ENCODE measurements around the gene SP110.

The SP110 gene

DNA sequence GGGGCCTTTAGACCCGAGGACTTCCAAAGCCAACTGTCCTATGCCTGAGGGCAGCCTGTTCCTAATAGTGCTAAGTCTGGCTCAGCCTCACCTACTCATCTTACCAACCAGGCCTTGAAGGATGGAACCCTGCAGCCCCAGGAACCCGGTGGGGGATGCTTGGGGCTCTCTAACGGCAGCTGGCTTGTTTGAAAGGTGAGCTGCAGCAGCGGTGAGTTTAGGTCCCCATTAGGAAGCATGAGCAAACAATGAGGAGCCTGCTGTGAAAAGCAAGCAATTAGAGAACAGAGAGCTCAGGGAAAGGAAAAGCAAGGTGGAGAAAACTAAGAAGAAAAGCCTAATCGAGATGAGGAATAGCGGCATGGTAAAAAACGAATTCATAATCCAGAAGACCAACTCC, 39.9 kb downstream of the SP110 start:
- peaks cover 35% of the 10 kb centered on the region for H3K36me3 ChIP-seq (replicated peaks; ENCODE audit: low read depth, low read length)
- TF ChIP-seq, protein P1, sequence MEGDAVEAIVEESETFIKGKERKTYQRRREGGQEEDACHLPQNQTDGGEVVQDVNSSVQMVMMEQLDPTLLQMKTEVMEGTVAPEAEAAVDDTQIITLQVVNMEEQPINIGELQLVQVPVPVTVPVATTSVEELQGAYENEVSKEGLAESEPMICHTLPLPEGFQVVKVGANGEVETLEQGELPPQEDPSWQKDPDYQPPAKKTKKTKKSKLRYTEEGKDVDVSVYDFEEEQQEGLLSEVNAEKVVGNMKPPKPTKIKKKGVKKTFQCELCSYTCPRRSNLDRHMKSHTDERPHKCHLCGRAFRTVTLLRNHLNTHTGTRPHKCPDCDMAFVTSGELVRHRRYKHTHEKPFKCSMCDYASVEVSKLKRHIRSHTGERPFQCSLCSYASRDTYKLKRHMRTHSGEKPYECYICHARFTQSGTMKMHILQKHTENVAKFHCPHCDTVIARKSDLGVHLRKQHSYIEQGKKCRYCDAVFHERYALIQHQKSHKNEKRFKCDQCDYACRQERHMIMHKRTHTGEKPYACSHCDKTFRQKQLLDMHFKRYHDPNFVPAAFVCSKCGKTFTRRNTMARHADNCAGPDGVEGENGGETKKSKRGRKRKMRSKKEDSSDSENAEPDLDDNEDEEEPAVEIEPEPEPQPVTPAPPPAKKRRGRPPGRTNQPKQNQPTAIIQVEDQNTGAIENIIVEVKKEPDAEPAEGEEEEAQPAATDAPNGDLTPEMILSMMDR (IDR thresholded peaks at IDR 0.05; ENCODE audit: low read depth, low read length), result no peak
- TF ChIP-seq EZH2phosphoT487 (IDR thresholded peaks at IDR 0.05; ENCODE audit: low read depth), result no peak
- no peaks in the 10 kb centered on the region for H3K79me2 ChIP-seq (ENCODE audit: low read length)
- H2AFZ ChIP-seq (ENCODE audit: low read depth, low read length), result no peak overlapping the region
- H3K4me1 ChIP-seq (ENCODE audit: low read length), result no peaks in the 10 kb centered on the region
- no peak overlapping the region for H3K27ac ChIP-seq (ENCODE audit: low read length)
- no peak overlapping the region for H3K4me3 ChIP-seq (ENCODE audit: low read length)
- H3K4me2 ChIP-seq (ENCODE audit: low read length), result no peak overlapping the region
- no peak overlapping the region for H3K9ac ChIP-seq (ENCODE audit: low read length)
- H3K9me3 ChIP-seq (ENCODE audit: insufficient read depth, low read length), result no peaks in the 10 kb centered on the region
- no peaks in the 10 kb centered on the region for H3K27me3 ChIP-seq (ENCODE audit: low read depth, low read length)
- no peaks in the 10 kb centered on the region for H4K20me1 ChIP-seq (ENCODE audit: insufficient read depth, low read length)

DNA sequence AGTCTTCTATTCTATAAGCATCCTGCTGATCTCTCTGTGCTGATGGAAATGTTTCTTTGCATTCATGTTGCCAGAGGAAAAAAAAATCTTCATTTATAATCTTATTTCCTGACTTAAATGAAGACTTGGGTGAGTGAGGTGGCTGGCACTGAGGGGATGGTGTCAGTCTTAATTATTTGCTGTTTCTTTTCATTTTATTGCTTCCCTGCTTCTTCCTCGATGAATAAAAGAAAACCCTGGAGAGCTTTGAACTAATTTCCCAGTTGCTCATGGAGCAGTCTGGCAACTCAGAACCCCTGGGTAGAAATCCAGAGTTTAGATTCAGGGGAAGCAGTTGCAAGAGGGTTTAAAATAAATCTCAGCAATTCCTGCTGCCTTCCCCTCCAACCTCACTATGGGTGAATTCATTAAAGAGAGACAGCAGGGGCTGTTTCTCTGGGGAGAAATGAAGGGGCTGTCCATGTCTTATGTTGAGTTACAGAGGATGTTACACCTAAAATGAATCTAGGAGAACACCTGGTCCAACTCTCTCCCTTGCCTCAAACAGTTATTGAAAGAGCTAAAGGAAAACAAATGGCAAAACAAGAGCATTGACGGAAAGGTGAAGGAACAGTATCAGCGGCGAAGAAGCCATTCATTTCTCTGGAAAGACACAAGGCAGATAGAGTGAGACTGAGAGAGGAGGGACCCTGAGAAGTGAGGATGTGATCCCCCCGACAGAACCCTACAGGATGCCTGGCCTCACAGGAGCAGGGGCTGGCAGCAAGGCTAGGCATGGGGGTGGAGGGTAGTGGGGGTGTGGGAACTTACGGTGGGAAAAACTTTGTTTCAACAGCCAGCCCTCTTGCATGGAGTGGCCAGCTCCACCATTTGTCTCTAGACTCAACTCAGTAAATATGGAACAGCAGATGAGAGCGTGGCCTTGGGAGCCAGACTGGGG, 41.0 kb downstream of the SP110 start:
- H3K4me1 ChIP-seq (ENCODE audit: low read length), result no peaks in the 10 kb centered on the region
- no peaks in the 10 kb centered on the region for H4K20me1 ChIP-seq (ENCODE audit: insufficient read depth, low read length)
- H3K27me3 ChIP-seq (ENCODE audit: low read depth, low read length), result no peaks in the 10 kb centered on the region
- peaks cover 35% of the 10 kb centered on the region for H3K36me3 ChIP-seq (replicated peaks; ENCODE audit: low read depth, low read length)
- no peak overlapping the region for H2AFZ ChIP-seq (ENCODE audit: low read depth, low read length)
- no peak overlapping the region for H3K4me2 ChIP-seq (ENCODE audit: low read length)
- no peak overlapping the region for H3K4me3 ChIP-seq (ENCODE audit: low read length)
- H3K79me2 ChIP-seq (ENCODE audit: low read length), result no peaks in the 10 kb centered on the region
- H3K27ac ChIP-seq (ENCODE audit: low read length), result no peak overlapping the region
- H3K9ac ChIP-seq (ENCODE audit: low read length), result no peak overlapping the region
- TF ChIP-seq, protein P1 (IDR thresholded peaks at IDR 0.05; ENCODE audit: low read depth, low read length), result no peak
- TF ChIP-seq EZH2phosphoT487 (IDR thresholded peaks at IDR 0.05; ENCODE audit: low read depth), result no peak
- H3K9me3 ChIP-seq (ENCODE audit: insufficient read depth, low read length), result no peaks in the 10 kb centered on the region

DNA sequence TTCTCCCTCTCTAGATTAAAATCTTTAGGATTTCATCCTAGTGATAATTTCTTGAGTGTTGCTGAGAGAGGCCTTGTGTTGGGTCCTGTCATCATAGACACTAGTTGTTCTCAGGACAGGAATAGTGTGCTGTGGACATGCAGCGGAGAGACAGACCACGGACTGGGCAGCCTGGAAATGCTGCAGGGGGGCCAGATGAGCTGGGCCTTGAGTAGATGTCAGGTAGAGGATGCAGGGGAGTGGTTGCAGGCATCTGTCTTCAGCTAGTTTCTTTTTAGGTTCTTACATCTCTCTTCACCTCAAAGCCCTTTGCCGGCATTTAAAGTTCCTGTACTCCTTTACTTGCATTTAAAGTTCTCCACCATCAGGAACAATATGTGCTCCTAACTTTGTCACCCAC, 42.8 kb downstream of the SP110 start:
- H3K4me1 ChIP-seq (ENCODE audit: low read length), result no peaks in the 10 kb centered on the region
- H3K36me3 ChIP-seq (replicated peaks; ENCODE audit: low read depth, low read length), result peaks cover 23% of the 10 kb centered on the region
- no peak overlapping the region for H3K4me2 ChIP-seq (ENCODE audit: low read length)
- H3K4me3 ChIP-seq (ENCODE audit: low read length), result no peak overlapping the region
- H3K79me2 ChIP-seq (ENCODE audit: low read length), result no peaks in the 10 kb centered on the region
- H3K9ac ChIP-seq (ENCODE audit: low read length), result no peak overlapping the region
- no peaks in the 10 kb centered on the region for H4K20me1 ChIP-seq (ENCODE audit: insufficient read depth, low read length)
- no peak for TF ChIP-seq EZH2phosphoT487 (IDR thresholded peaks at IDR 0.05; ENCODE audit: low read depth)
- TF ChIP-seq, protein P1 (IDR thresholded peaks at IDR 0.05; ENCODE audit: low read depth, low read length), result no peak
- no peak overlapping the region for H3K27ac ChIP-seq (ENCODE audit: low read length)
- H3K9me3 ChIP-seq (ENCODE audit: insufficient read depth, low read length), result no peaks in the 10 kb centered on the region
- H2AFZ ChIP-seq (ENCODE audit: low read depth, low read length), result no peak overlapping the region
- no peaks in the 10 kb centered on the region for H3K27me3 ChIP-seq (ENCODE audit: low read depth, low read length)

DNA sequence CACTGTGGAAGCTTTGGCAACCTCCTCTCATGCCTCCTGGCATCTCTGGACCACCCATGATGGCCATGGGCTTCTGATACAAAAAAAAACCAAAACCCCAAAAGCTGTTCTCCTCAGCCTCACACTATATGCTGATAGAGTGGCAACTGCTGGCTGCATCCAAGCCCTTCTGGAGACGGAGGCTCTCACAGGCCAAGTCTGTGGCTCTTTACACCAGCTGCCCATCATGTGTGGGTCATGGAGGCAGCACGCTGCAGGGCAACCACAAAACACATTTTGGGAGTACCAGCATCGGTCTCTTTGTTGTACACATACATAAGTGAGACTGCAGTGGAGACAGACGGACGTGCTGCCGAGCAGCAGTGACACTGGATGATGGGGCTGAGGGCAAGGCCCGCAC, 45.3 kb downstream of the SP110 start:
- H4K20me1 ChIP-seq (ENCODE audit: insufficient read depth, low read length), result no peaks in the 10 kb centered on the region
- TF ChIP-seq EZH2phosphoT487 (IDR thresholded peaks at IDR 0.05; ENCODE audit: low read depth), result no peak
- TF ChIP-seq, protein P1 (IDR thresholded peaks at IDR 0.05; ENCODE audit: low read depth, low read length), result no peak
- no peaks in the 10 kb centered on the region for H3K27me3 ChIP-seq (ENCODE audit: low read depth, low read length)
- peaks cover 16% of the 10 kb centered on the region for H3K36me3 ChIP-seq (replicated peaks; ENCODE audit: low read depth, low read length)
- no peak overlapping the region for H3K4me2 ChIP-seq (ENCODE audit: low read length)
- H3K4me3 ChIP-seq (ENCODE audit: low read length), result no peak overlapping the region
- H2AFZ ChIP-seq (ENCODE audit: low read depth, low read length), result no peak overlapping the region
- no peaks in the 10 kb centered on the region for H3K79me2 ChIP-seq (ENCODE audit: low read length)
- H3K9ac ChIP-seq (ENCODE audit: low read length), result no peak overlapping the region
- no peak overlapping the region for H3K27ac ChIP-seq (ENCODE audit: low read length)
- H3K4me1 ChIP-seq (ENCODE audit: low read length), result no peaks in the 10 kb centered on the region
- H3K9me3 ChIP-seq (ENCODE audit: insufficient read depth, low read length), result no peaks in the 10 kb centered on the region
